Measurements from ENCODE around the gene AKNAD1.

The AKNAD1 gene

DNA sequence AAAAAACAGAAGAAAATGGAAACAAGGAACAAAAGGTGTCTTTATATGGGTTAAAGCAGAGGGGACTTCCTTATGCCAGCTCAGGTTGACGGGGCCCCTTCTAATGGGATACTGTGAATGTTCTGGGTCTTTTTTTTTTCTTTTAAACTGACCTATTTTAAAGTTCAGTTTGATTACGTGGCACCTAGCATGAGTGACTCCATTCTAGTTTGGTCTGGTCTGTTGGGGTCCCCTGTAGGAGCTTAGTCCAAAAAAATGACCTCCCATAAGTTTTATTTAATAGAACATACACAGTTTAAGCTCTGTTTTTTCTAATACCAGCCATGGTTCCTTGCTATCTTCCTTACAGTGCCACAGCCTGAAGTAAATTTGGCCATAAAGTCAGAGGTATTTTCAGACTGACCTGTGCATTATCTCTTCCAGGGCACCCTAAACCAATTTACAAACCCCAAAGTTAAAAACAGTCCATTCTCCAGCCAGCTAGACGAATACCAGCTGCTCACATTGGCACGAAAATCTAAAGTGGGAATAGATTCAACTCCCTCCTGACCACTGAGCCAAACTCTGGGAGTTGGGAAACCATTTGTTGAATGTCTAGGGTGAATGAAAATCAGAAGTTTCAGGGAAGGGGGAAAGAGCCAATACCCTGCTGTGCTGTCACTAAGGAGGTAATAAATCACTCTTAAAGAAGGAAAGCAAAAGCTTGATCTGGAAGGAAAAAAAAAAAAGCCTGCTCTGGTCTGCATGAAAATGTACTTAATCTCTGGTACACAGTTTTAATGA, 42.4 kb downstream of the AKNAD1 start:
- TF ChIP-seq, protein P1, sequence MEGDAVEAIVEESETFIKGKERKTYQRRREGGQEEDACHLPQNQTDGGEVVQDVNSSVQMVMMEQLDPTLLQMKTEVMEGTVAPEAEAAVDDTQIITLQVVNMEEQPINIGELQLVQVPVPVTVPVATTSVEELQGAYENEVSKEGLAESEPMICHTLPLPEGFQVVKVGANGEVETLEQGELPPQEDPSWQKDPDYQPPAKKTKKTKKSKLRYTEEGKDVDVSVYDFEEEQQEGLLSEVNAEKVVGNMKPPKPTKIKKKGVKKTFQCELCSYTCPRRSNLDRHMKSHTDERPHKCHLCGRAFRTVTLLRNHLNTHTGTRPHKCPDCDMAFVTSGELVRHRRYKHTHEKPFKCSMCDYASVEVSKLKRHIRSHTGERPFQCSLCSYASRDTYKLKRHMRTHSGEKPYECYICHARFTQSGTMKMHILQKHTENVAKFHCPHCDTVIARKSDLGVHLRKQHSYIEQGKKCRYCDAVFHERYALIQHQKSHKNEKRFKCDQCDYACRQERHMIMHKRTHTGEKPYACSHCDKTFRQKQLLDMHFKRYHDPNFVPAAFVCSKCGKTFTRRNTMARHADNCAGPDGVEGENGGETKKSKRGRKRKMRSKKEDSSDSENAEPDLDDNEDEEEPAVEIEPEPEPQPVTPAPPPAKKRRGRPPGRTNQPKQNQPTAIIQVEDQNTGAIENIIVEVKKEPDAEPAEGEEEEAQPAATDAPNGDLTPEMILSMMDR (IDR thresholded peaks at IDR 0.05; ENCODE audit: low read depth, low read length, missing control alignments): no peak
- DNase-seq (ENCODE audit: extremely low read depth, low read depth): no peak
- no peak overlapping the region for H3K4me3 ChIP-seq (replicated peaks; ENCODE audit: low read depth, low read length)

DNA sequence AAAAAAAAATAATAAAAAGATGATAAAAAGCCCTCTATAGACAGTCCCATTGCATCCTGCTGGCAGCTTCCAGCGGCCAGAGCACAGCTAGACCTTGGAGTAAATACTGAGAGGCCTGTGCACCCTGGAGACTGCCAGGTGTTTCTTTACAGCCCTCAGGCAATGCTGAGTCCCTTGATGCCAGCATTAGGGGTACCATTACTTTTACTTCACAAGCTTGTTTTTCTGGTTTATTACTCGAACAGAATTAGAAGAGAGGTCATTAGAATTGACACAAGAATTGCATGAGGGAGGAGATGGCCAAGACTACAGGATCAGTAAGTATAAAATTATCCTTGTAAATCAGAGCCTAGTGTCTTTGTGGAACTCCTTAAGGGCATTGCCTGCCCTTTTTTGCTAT, 43.6 kb downstream of the AKNAD1 start:
- TF ChIP-seq, protein P1 (IDR thresholded peaks at IDR 0.05; ENCODE audit: low read depth, low read length, missing control alignments): no peak
- no peak for DNase-seq (ENCODE audit: extremely low read depth, low read depth)
- H3K4me3 ChIP-seq (replicated peaks; ENCODE audit: low read depth, low read length): no peak overlapping the region

DNA sequence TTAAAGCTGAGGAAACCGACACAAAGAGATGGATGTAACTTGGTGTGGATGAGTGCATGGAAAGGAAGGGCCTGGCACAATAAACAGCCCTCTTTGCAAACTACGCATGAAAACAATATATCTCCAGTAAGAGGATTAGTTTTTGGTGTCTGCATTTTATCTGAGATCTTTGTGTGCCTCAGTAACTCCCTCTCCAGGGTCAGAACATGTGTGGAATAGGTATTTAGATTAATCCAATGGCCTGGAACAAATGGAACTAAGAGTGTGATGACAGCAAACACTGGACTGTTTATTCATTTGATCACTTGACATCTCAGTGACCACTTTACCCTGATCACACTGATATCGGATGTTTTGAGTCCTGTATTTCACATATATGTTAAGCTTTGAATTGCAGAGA, 45.3 kb downstream of the AKNAD1 start:
- no peak for DNase-seq (ENCODE audit: extremely low read depth, low read depth)
- TF ChIP-seq, protein P1 (IDR thresholded peaks at IDR 0.05; ENCODE audit: low read depth, low read length, missing control alignments): no peak
- no peak overlapping the region for H3K4me3 ChIP-seq (replicated peaks; ENCODE audit: low read depth, low read length)

DNA sequence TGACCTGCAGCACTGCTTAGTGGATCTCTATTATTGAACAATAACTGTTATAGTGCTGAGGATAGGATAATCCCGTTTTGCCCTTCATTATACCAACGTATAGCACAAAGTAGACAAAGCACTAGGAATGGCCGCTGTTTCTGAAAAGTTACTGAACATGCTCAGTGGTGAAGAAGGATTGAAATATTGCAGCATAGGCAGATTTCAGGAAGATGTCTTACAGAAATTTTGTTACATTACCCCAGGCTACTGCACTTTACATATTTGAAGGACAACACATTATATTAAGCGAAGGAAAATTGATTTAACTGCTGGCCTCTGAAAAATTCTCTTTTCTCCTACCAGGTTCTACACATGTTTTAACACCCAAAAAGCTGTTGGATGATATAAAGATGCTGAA, 48.5 kb downstream of the AKNAD1 start:
- TF ChIP-seq, protein P1 (IDR thresholded peaks at IDR 0.05; ENCODE audit: low read depth, low read length, missing control alignments): no peak
- no peak for DNase-seq (ENCODE audit: extremely low read depth, low read depth)
- no peak overlapping the region for H3K4me3 ChIP-seq (replicated peaks; ENCODE audit: low read depth, low read length)

DNA sequence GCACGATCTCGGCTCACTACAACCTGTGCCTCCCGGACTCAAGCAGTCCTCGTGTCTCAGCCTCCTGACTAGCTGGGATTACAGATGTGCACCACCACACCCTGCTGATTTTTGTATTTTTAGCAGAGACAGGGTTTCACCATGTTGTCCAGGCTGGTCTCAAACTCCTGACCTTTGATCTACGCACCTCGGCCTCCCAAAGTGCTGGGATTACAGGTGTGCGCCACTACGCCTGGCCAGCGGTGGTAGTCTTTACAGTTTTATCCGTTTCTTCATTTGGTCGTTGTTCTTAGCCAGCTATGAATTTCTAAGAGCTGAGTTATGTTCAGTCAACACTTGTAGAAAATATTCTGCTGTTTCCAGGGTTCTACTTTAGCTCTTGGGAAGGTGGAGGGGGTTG, 53.3 kb downstream of the AKNAD1 start:
- TF ChIP-seq, protein P1 (IDR thresholded peaks at IDR 0.05; ENCODE audit: low read depth, low read length, missing control alignments): no peak

DNA sequence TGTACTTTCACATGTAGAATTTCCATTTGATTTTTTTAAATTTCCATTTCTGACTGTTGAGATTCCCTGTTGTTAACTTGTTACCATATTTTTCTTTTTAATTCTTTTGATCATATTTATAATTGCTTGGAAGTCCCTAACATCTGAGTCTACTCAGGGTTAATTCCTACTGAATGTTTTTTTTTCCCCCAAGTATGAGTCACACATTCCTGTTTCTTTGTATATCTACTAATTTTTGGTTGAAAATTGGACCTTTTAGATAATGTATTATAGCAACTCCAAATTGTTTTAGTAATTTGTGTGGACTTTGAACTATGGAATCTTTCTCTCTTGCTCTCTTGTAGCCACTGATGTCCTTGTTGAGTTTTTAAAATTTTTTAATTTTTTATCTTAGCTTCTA, 55.8 kb downstream of the AKNAD1 start:
- H3K4me3 ChIP-seq (replicated peaks; ENCODE audit: low read depth, low read length): no peak overlapping the region
- DNase-seq (ENCODE audit: extremely low read depth, low read depth): no peak
- TF ChIP-seq, protein P1 (IDR thresholded peaks at IDR 0.05; ENCODE audit: low read depth, low read length, missing control alignments): no peak

More for the DNA sequence above, 53.3 kb downstream of the AKNAD1 start:
- no peak for DNase-seq (ENCODE audit: extremely low read depth, low read depth)
- H3K4me3 ChIP-seq (replicated peaks; ENCODE audit: low read depth, low read length): no peak overlapping the region

DNA sequence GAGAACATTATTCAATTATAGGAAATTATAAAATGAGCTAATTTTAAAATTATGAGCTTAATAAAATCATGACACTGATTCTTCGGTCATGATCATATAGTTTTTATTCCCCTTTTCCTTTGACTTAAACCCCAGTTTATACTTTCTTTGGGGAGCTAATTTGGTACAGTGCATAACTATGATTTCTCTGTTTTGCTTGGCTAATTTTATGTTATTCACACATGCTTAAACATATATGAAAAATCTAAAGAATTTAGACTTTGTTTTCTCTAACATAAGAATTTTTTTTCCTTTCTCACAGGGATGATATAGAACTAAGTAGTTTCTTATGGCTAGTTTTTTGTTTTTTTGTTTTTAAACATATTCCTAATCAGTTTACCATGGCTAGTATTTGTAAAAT, 57.9 kb downstream of the AKNAD1 start:
- no peak overlapping the region for H3K4me3 ChIP-seq (replicated peaks; ENCODE audit: low read depth, low read length)
- DNase-seq (ENCODE audit: extremely low read depth, low read depth): no peak
- TF ChIP-seq, protein P1 (IDR thresholded peaks at IDR 0.05; ENCODE audit: low read depth, low read length, missing control alignments): no peak

Data from HFF-Myc (cell line).